CD4-positive, alpha-beta T cell treated with Interleukin-17A for 4 hours (primary cell): ENCODE measurements around the gene C1QTNF6.

Experiments used
- DNase-seq: peaks from one replicate; pipeline ENCODE4 v3.0.0-alpha.2; 2020; ENCODE audit warnings: mixed read lengths

The C1QTNF6 gene

GRCh38 chr22:37188901-37189466 is 937 bp upstream of the C1QTNF6 start:
- DNase-seq = no peak

- DNase-seq = no peak
Observed at GRCh38 chr22:37187552-37187890, 526 bp downstream of the C1QTNF6 start.

DNA sequence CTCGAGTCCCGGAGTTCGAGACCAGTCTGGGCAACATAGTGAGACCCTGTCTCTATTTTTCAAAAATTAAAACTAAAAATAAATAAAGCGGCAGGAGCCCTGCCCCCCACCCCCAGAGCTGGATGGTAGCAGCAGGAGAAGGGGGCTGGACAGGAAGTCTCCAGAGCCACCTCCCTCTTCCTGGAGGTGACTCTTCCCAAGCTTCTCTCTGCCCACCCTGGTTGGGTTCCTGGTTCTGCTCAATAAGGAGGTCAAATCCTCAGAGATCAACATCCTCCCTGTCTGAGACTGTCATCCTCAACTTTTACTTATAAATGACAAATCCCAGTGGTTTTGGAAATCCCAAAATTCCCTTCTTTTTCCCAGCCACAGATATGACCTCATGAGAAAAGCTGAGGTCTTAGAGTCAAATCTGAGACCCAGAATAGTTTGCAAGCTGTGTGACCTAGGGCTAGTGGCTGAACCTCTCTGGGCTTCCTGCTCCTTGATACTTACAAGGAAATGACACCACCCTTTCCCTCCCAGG is 987 bp downstream of the C1QTNF6 start:
- no peak for DNase-seq

GRCh38 chr22:37186228-37186996 is 1.6 kb downstream of the C1QTNF6 start:
- peak; percentile 53 for DNase-seq

- DNase-seq = no peak
Observed at GRCh38 chr22:37185646-37186227, 2.3 kb downstream of the C1QTNF6 start.

GRCh38 chr22:37184816-37185541 is 3.1 kb downstream of the C1QTNF6 start:
- DNase-seq = no peak

DNA sequence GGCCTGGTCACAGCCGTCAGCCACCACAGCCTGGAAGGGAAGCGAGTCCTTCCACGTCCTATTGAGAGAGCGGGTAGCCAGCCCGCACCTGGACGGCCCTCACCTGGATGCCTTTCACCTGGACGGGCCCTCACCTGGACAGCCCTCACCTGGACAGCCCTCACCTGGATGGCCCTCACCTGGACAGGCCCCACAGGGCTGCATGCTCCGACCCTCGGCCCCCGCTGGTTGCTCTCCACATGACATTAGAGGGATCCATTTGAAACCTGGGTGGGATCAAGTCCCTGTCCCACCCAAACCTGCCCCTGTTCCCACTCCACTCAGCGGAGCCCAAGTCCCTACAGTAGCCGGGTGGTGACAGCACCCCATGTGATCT is 3.7 kb downstream of the C1QTNF6 start:
- DNase-seq = no peak

- peak; percentile 34 for DNase-seq
Observed at GRCh38 chr22:37183432-37184379, 4.3 kb downstream of the C1QTNF6 start.

DNA sequence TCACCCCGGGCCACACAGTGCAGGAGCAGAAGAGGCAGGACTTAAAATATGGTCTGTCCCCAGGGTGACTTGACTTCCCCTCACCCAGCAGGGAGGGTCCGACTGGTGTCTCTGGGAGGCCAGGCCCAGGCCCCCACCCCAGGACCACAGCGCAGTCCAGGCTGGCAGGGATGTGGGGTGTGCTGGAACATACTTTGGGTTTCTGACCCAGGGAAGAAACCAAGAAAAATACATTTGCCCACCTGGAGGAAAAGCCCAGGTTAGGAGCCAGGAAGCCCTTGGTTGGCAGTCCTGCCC is 5.2 kb downstream of the C1QTNF6 start:
- DNase-seq = no peak

DNA sequence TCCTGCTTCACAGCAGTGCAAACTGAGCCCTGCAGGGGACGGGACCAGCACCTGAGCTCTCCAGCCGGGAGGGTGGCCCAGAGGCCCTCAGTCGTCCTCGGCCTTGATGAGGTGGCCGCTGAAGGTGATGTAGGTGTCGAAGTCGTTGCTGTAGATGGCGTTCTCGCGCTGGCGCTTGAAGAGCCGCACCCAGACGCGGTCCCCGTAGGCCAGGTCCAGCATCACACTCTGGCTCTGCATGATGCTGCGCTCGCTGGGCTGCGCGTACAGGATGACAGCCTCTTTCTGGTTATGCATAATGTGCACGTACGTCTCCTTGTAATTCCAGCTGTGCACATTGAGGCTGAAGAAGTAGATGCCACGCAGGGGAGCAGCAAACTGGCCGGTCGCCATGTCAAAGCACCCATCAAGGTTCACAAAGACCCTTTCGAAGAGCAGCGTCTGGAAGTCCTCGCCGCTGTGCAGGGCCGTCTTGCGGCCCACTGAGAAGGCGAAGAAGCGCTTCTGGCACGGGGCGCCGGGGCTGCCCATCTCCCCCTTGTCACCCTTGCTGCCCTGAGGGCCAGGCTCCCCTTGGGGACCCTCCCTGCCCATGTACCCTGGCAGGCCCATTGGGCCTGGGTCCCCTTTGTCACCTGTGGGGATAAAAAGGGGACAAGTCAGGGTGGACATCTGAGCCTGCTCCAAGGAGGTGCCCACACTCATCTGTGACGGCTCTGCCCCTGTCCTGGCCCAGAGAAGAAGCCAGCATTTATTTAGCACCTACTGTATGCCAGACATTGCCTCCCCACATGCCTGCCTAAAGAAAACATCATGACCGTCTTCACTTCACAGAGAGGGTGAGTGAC is 5.7 kb downstream of the C1QTNF6 start:
- no peak for DNase-seq

DNA sequence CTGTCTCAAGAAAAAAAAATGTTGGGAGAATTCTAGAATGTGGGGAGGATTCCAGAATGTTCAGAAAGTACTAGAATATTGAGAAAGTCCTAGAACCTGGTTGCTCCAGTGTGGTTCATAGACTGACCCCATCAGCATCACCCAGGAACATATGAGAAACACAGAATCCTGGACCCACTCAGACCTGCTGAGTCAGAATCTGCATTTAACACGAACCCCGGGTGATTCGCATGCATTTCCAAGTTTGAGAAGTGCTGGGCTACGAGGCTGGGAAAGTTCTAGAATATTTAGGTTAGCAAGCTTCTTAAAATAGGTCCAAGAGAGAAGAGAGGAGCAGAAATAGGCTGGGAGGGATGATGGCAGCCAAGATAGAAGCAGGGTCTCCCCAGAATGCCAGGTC is 6.4 kb downstream of the C1QTNF6 start:
- DNase-seq = no peak

- no peak for DNase-seq
Observed at GRCh38 chr22:37180531-37181231, 7.4 kb downstream of the C1QTNF6 start.

GRCh38 chr22:37179622-37180420 is 8.2 kb downstream of the C1QTNF6 start:
- DNase-seq = no peak

- DNase-seq = no peak
Observed at GRCh38 chr22:37179126-37179470, 8.9 kb downstream of the C1QTNF6 start.

- DNase-seq = no peak
Observed at GRCh38 chr22:37178350-37179125, 9.5 kb downstream of the C1QTNF6 start.

DNA sequence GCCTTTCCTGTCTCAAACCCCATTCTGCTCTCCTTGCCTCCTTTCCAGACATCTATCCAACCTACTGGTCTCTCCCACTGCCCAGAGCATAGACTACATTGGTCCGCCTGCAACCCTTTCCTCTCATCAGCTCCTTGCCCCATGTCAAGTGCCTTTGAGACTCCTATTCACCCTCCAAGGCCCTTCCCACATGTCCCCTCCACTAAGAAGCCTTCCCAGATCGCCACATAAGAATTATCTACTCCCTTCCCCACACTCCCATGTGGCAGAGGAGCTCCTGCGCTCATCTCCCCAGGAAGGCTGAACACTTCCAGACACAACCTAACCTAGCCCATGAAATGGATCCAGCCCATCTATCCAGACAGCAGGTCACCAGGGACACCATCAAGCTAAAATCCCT is 10.3 kb downstream of the C1QTNF6 start:
- no peak for DNase-seq

DNA sequence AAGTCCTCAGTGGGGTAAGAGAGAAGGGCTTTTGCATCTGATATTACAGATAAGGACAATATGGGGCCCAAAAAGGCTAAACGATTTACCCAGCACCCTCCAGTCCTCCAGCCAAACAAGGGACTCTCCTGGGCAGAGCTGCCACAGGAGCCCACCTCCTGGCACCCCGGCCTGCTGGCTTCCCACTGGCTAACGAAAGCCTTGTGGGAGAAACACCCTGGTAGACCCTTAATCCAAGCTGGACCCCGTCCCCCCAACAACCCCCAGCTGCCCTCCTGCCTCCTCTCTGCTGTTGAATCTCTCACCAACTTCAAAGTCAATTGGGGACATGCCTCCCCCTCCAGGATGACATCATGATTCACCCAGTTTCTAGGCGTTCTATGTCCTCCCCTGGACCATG is 10.8 kb downstream of the C1QTNF6 start:
- no peak for DNase-seq

GRCh38 chr22:37176464-37177061 is 11.5 kb downstream of the C1QTNF6 start:
- no peak for DNase-seq
